C4-2B (cell line): ENCODE measurements around the gene ATOSA.

Source experiments
- CTCF ChIP-seq: fragments of 450-650 bp; conservative IDR thresholded peaks from 2 replicates; pipeline ENCODE4 v1.5.1; 2017; ENCODE audit warnings: mild to moderate bottlenecking
- ZFX ChIP-seq: fragments of 450-650 bp; IDR thresholded peaks from 2 replicates; pipeline ENCODE4 v1.6.1; 2017

GRCh38 chr15:52710050-52710707, 31.0 kb upstream of the ATOSA start:
- no peak for TF ChIP-seq CTCF
- no peak for TF ChIP-seq ZFX
